Measurements from ENCODE around the gene EEA1. TPM values are rescaled to one million over a fixed set of nuclear protein-coding genes. Genes with fewer than 3 reads are reported as not detected.
"Not testable (repeated sequence)": the region's sequence is repeated elsewhere in the genome, so short reads cannot be mapped to it uniquely, and the experiment has no call there.

The EEA1 gene
- total RNA-seq, 1 experiment from 2014 or later: 4.3 TPM

DNA sequence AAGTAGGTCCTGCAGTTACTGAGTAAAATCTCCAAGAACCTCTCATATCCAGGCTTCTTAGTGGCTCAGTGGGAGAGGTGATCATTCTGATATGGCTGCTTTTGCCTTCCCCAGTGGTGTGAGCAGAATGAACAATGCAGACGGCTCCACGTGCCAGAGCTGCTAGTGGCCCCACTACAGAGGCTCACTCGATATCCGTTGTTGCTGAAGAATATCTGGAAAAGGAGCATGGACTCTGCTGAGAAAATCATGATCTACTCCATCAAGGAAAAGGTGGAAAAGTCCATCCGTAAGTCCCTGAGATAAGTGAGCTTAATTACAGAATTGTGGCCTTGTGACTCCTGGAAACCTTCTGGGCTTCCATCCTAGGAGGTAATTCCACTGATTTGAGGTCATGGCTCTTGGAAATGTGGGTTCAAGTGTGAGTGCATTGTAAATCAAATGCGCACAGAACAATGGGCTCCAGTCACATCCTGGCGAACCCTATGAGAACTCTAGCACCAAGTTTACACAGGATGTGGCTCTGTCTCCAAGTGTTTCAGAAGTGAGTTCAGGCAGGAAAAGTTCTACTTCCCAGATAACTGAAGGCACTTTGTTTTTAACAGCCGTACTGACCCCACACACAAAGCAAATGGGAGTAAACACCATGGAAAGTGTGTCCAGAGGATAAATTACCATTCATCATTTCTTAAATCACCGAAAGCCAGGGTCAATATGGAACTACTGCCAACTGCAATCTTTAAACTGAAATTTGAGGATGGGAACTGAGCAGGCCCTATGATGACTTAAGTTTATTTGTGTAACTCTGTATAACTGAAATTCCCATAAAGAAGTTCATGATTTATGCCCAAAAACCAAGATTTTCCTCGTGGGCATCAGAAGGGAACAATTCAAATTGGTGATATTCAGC is 174.9 kb downstream of the EEA1 start:
- H3K27me3 ChIP-seq (ENCODE audit: control insufficient read depth, insufficient read depth, low read length): no peaks in the 10 kb centered on the region; the same call in 1 of the 2 replicates
- no peak overlapping the region for H3K4me3 ChIP-seq (ENCODE audit: insufficient read depth, low read depth, low read length)
- H3K36me3 ChIP-seq (replicated peaks; ENCODE audit: control insufficient read depth, insufficient read depth, low read length): no peaks in the 10 kb centered on the region
- DNase-seq: no peak

DNA sequence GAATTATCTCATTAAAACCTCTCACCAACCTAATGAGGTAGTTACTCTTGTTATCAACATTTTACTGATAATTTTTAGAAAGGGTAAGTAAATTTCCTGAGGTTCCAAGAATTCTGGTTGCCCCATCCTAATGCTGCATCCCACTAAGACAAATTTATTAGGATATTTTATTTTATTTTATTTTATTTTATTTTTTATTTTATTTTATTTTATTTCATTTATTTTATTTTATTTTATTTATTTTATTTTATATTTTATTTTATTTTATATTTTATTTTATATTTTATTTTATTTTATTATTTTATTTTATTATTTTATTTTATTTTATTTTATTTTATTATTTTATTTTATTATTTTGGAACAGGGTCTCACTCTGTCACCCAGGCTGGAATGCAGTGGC is 179.4 kb downstream of the EEA1 start:
- not testable (repeated sequence) for DNase-seq; H3K27me3 ChIP-seq (ENCODE audit: control insufficient read depth, insufficient read depth, low read length); H3K4me3 ChIP-seq (ENCODE audit: insufficient read depth, low read depth, low read length); H3K36me3 ChIP-seq (replicated peaks; ENCODE audit: control insufficient read depth, insufficient read depth, low read length)

DNA sequence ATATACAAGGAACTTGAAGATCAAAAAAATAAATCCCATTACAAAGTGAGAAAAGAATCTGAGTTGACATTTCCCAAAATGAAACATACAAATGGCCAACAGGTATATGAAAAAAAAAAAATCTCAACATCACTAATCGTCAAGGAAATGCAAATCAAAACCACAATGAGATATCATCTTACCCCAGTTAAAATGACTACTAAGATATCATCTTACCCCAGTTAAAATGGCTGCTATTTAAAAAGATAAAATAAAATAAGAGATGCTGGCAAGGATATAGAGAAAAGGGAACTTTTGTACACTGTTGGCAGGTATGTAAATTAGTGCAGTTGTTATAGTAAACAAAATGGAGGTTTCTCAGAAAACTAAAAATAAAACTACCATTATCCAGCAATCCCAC is 181.9 kb downstream of the EEA1 start:
- no peak overlapping the region for H3K4me3 ChIP-seq (ENCODE audit: insufficient read depth, low read depth, low read length)
- no peaks in the 10 kb centered on the region for H3K27me3 ChIP-seq (ENCODE audit: control insufficient read depth, insufficient read depth, low read length)
- DNase-seq: no peak
- H3K36me3 ChIP-seq (replicated peaks; ENCODE audit: control insufficient read depth, insufficient read depth, low read length): no peaks in the 10 kb centered on the region

DNA sequence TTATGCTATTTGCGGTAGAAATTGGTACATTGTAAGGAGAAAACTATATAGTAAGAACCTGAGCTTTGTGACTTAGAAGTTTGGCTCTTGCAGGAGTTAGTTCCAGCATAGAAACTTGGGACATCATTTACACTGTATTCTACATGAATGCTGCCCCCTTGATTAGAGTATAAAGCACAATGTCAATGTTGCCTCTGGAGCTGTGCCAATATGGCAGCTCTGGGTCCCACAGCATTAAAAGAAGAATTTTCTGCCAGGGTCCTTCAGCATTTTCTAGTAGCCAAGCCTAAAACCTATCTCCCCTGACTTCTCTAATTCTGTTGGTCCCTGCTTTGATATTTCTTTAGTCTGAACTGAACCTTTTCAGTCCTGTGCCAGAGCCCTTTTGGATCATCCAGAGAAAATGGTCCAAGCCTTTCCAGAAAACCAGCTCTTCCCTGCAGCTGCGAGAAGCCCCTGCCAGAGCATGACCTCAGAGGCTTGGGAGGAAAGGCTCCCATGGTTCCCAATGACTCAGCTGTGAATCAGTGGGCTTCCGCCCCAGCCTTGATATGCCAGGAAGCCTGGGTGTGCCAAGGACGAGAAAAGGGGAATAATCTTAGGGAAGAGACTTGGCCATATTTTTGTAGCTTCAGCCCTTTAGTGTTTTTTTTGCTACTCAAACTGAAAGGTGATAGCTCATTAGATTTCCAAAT is 183.1 kb downstream of the EEA1 start:
- no peak for DNase-seq
- Histone ChIP-seq H3K27me3 (ENCODE audit: control insufficient read depth, insufficient read depth, low read length) (no peaks in the 10 kb centered on the region), H3K36me3 (replicated peaks; ENCODE audit: control insufficient read depth, insufficient read depth, low read length) (no peaks in the 10 kb centered on the region), H3K4me3 (ENCODE audit: insufficient read depth, low read depth, low read length) (no peak overlapping the region)

DNA sequence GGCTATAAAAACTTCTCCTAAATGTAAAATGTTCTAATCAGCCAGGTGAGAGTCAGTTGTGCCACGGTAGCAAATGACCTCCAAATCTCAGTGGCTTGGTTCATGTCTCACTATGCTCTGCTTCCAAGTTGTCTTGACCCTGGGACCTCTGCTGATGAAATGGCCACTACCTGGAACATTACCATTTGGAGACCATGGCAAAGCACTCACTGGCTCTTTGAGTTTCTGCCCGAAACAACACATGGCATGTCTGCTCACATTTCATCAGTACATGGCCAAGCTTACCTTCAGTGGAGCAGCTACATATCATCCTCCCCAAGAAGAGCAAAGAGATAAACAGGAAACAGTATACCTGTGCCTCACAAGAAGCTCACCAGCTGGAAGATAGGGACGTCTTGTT is 186.1 kb downstream of the EEA1 start:
- Histone ChIP-seq H3K36me3 (replicated peaks; ENCODE audit: control insufficient read depth, insufficient read depth, low read length) (no peaks in the 10 kb centered on the region), H3K4me3 (ENCODE audit: insufficient read depth, low read depth, low read length) (no peak overlapping the region), H3K27me3 (ENCODE audit: control insufficient read depth, insufficient read depth, low read length) (no peaks in the 10 kb centered on the region; the same call in 1 of the 2 replicates)
- no peak for DNase-seq

DNA sequence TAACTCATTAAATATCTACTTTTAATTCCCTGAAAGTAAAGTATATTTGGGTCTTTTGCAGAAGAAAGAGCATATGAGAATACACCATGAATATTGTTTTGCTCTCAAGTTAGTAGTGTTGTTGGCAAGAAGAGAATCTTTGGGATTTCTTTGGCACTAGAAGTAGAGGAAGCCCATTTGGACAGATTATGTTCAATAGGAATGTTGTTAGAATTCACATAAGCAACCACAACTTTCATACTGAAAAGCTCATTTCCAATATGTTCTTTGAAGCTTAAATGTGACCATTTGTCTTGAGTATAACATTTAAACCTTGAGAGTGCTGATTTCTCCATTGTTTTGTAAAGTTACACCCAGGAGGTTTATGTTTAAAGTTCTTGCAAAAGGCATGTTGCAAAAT is 188.7 kb downstream of the EEA1 start:
- no peaks in the 10 kb centered on the region for H3K36me3 ChIP-seq (replicated peaks; ENCODE audit: control insufficient read depth, insufficient read depth, low read length)

DNA sequence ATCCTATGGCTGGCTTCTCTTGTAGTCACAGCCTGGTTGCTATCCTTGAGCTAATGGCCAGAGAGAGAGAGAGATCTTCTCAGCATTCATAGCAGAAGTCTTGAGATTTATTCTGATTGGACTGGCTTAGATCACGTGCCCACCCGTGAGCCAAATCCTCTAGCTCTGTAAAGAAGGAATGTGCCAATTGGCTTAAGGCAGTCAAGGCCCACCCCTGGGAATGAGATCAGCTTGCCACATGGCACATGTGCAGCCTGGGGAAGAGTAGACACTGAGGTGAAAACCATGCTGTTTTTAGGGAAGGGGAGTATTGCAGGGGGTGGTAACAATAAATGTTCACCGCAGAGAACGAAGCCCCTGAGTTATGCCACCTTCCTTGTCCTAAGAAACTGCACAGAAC is 190.0 kb downstream of the EEA1 start:
- no peak for DNase-seq
- Histone ChIP-seq H3K4me3 (ENCODE audit: insufficient read depth, low read depth, low read length) (no peak overlapping the region), H3K27me3 (ENCODE audit: control insufficient read depth, insufficient read depth, low read length) (no peaks in the 10 kb centered on the region; the same call in 1 of the 2 replicates)

More for the DNA sequence above, 188.7 kb downstream of the EEA1 start:
- Histone ChIP-seq H3K4me3 (ENCODE audit: insufficient read depth, low read depth, low read length) (no peak overlapping the region), H3K27me3 (ENCODE audit: control insufficient read depth, insufficient read depth, low read length) (no peaks in the 10 kb centered on the region; the same call in 1 of the 2 replicates)
- DNase-seq: no peak

DNA sequence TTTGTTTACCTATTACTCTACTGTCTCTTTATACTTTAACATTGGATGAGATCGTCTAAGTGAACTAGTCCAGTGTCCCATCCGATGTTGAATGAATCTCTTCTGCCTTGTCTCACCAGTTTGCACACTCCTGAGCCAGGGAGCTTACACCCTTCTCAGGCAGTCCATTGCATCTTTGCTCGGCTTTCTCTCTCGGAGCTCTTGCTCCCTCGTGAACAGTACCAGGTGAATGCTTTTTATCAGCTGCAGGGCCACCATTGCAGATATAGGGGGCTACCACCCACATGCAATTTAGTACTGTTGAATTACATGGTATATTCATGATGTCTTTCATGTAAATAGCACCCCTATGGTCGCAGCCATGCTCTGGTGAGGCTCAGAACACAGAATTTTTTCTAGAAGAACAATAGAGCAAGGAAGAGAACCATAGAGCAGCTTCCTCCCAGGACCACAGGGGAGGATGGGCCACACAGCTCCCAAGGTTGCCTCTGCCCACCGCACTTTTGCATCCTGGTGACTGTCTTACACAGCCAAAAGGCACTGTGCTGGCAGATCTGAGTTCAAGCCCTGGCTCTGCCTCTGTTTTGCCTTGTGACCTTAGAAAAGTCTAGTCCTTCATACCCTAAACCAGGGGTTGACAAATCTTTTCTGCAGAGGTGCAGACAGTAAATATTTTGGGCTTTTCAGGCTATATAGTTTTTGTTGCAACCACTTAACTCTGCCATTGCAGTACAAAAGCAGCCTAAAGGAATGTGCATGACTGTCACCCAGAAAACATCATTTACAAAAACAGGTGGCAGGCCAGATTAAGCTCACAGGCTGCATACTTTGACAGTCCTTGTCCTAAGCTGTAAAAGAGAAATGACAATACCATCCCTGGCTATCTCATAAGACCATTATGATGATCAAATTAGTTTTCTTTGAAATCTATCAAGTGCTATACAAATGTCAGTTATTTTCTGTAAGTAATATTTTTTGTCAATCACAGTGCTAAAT is 190.9 kb downstream of the EEA1 start:
- DNase-seq: no peak
- H3K4me3 ChIP-seq (ENCODE audit: insufficient read depth, low read depth, low read length): no peak overlapping the region
- H3K27me3 ChIP-seq (ENCODE audit: control insufficient read depth, insufficient read depth, low read length): no peaks in the 10 kb centered on the region; the same call in 1 of the 2 replicates
- no peaks in the 10 kb centered on the region for H3K36me3 ChIP-seq (replicated peaks; ENCODE audit: control insufficient read depth, insufficient read depth, low read length)

More for the DNA sequence above, 190.0 kb downstream of the EEA1 start:
- H3K36me3 ChIP-seq (replicated peaks; ENCODE audit: control insufficient read depth, insufficient read depth, low read length): no peaks in the 10 kb centered on the region

DNA sequence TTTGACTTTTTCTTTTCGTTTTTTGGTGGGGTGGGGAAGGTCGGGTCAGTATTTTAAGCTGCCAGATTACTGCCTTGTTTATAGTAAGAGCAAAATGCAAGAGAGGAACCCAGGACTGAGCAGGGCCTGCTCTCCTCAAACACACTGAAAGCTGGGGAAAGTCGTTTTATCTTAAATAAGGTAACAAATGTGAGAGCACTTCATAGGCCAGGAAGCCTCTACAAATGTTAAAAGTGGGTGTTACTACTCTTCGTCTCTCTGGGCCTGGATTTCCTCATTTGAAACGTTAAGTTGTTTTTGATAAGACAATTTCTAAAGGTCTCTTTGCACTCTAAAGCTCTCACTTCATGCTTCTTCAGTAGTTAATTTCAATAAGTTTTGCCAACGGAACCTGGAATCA is 192.5 kb downstream of the EEA1 start:
- no peaks in the 10 kb centered on the region; the same call in 1 of the 2 replicates for H3K27me3 ChIP-seq (ENCODE audit: control insufficient read depth, insufficient read depth, low read length)
- no peaks in the 10 kb centered on the region for H3K36me3 ChIP-seq (replicated peaks; ENCODE audit: control insufficient read depth, insufficient read depth, low read length)
- DNase-seq: no peak
- no peak overlapping the region for H3K4me3 ChIP-seq (ENCODE audit: insufficient read depth, low read depth, low read length)

DNA sequence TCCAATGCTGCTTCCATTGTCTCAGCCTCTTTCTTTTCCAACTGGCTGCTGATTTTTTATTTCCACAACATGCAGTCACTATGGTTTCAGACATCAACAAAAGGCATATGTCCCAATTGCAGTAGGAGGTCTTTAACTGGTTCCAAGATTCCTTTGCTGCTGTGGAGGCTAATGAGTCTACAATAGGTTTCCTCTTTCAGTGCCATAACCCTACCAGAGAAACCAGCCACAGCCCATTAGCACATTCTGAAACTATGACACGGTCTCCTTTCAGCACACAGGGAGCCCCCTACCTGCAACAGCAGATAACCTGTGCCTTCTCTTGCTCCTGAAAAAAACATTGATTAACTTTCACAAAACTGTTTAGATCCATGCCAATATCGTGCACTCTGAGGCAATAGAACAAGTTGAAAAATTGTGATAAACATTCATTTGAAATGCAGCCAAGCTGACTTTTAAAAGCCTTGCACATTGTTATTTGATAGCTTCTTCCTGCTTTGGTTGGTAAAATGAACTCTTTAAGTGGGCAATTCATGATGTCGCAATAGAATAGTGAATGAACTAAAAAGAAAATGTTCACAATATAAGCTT is 193.9 kb downstream of the EEA1 start:
- Histone ChIP-seq H3K36me3 (replicated peaks; ENCODE audit: control insufficient read depth, insufficient read depth, low read length) (no peaks in the 10 kb centered on the region), H3K4me3 (ENCODE audit: insufficient read depth, low read depth, low read length) (no peak overlapping the region), H3K27me3 (ENCODE audit: control insufficient read depth, insufficient read depth, low read length) (no peaks in the 10 kb centered on the region)
- no peak for DNase-seq

DNA sequence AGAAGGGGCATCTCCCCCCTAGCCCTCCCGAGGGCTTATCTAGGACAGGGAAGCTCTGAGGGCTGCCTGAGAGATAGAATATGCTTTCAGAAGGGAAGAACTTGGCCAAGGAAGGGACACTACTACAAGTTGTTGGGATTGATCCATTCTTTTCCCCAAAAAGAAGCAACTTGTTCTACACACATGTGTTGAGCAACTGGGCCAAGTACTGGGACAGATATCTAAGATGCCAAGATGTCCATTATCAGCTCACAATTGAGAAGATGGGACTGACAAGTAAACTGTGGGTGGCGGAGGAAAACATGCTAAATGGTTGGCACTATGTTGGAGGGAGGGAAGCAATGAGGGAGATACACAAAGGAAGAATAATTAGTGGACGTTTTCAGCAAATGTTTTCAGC is 195.4 kb downstream of the EEA1 start:
- DNase-seq: no peak
- Histone ChIP-seq H3K27me3 (ENCODE audit: control insufficient read depth, insufficient read depth, low read length) (no peaks in the 10 kb centered on the region), H3K36me3 (replicated peaks; ENCODE audit: control insufficient read depth, insufficient read depth, low read length) (no peaks in the 10 kb centered on the region), H3K4me3 (ENCODE audit: insufficient read depth, low read depth, low read length) (no peak overlapping the region)

DNA sequence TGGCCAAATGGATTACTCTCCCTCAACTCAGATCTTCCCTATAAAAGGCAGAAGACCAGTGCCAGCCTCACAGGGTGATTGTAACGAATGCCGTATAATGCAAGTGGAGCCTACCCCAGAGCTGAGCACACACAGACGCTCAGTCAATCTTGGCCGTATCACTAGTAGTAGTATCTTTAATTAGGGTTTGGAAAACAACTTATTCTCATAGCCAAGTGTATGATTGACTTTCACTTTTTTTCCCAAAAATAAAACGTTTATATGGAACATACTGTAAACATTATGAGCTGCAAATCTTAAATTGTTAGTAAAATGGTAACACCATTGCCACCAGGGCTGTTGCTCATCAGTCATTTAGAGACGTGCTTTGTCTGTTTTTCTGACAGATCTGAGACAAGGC is 195.9 kb downstream of the EEA1 start:
- H3K27me3 ChIP-seq (ENCODE audit: control insufficient read depth, insufficient read depth, low read length): no peaks in the 10 kb centered on the region
- no peak for DNase-seq
- H3K4me3 ChIP-seq (ENCODE audit: insufficient read depth, low read depth, low read length): no peak overlapping the region
- H3K36me3 ChIP-seq (replicated peaks; ENCODE audit: control insufficient read depth, insufficient read depth, low read length): no peaks in the 10 kb centered on the region

DNA sequence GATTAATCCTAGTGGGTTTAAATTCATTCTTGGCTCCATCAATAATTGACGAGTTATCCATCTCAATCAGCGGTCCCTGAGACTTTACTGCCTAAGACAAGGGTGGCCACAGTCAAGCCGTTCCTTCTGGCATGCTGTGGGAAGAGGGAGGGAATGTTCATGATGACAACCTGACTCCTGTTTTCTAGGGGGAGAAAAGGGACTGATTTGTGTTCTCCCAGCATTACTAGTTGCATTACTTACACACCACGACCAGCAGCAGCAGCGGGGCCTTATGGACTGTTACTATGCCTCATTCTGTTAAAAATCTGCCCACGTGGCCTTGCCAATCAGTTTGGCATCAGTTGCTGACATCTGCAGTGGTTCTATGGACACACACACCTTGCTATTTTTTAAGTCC is 196.4 kb downstream of the EEA1 start:
- Histone ChIP-seq H3K36me3 (replicated peaks; ENCODE audit: control insufficient read depth, insufficient read depth, low read length) (no peaks in the 10 kb centered on the region), H3K27me3 (ENCODE audit: control insufficient read depth, insufficient read depth, low read length) (no peaks in the 10 kb centered on the region), H3K4me3 (ENCODE audit: insufficient read depth, low read depth, low read length) (no peak overlapping the region)
- DNase-seq: no peak

DNA sequence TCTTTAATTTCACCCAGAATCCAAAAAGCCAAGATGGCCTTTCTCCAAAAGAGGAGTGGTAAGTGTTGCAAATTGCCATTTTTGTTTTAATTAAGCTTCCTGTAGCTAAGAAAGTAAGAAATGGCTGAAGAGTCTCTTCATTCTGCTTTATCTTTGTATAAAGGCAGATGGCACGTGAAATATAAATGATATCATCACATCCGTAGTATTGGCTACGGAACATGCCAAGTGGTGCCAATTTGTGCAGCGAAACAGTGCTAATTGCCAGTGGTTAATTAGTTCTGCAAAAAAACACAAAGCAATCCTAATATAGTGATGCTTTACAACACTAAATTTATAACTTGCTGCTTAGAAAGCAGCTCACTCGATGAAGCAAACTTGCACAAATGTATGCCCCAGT is 196.9 kb downstream of the EEA1 start:
- no peak for DNase-seq
- no peaks in the 10 kb centered on the region for H3K27me3 ChIP-seq (ENCODE audit: control insufficient read depth, insufficient read depth, low read length)
- H3K4me3 ChIP-seq (ENCODE audit: insufficient read depth, low read depth, low read length): no peak overlapping the region
- no peaks in the 10 kb centered on the region for H3K36me3 ChIP-seq (replicated peaks; ENCODE audit: control insufficient read depth, insufficient read depth, low read length)

Measured in H7 (cell line).